Measurements from ENCODE around the gene GOSR2.

The GOSR2 gene

DNA sequence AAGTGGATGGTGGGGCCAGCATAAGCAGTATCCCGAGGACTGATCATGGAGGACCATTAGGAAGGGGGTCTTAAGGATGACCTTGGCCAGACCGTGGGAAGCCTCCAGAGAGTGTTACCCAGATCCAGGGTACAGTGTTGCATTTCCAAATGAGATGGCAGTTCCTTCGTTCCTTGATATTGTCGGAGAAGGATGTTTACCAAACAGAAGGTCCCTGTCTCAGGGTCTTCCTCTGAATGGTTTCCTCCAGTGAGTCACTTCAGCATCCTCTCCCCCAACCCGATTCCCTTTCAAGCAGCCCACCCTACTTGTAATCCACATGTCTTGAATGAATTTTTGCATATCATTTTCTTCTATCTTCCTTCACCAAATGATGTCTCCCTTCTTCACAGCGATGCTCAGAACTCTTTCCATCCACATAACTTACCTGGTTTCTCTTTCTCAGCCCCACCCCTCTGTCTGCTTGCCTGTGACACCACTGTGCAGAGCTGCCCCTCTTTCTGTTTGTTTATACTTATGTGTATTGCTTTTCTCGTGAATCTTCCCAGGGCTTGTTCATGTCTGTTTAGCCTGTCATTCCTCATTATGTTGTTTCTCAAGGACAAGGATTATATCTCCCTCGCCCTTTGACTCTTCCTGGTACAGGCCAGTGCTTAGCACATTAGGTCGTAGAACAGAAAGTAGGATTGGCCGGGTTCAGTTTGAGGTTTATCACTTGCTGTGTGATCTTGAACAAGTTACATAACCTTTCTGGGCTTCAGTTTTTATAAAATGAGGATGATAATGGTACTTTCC, 5.7 kb downstream of the GOSR2 start:
- DNase-seq (ENCODE audit: low read depth, low spot score), result no peak
- ChIA-PET CTCF (interaction anchor here (2.5 to 4.3 kb wide), 2 partner anchors 13 to 14 kb away, joined by 43 to 46 read pairs; no protein-coding TSS in a partner anchor), POLR2A (no interaction called here)

DNA sequence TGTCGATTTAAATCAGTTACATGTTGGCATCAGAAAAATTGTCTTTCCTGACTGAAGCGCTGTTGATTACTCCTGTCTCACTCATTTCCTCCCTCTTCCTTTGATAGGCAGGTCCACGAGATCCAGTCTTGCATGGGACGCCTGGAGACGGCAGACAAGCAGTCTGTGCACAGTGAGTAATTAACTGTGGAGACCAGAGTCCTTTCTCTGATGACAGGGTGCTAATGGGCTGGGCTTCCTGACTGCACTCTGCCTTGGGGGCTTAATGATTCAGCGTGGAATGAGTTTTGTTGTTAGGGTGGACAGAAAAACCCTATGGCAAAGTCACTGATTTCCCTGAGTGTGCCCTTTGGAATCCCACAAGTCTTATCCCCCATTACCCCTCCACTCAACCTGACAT, 6.5 kb downstream of the GOSR2 start:
- H3K4me3 ChIP-seq (ENCODE audit: low read depth, low read length), result no peak overlapping the region
- TF ChIP-seq, protein P1, sequence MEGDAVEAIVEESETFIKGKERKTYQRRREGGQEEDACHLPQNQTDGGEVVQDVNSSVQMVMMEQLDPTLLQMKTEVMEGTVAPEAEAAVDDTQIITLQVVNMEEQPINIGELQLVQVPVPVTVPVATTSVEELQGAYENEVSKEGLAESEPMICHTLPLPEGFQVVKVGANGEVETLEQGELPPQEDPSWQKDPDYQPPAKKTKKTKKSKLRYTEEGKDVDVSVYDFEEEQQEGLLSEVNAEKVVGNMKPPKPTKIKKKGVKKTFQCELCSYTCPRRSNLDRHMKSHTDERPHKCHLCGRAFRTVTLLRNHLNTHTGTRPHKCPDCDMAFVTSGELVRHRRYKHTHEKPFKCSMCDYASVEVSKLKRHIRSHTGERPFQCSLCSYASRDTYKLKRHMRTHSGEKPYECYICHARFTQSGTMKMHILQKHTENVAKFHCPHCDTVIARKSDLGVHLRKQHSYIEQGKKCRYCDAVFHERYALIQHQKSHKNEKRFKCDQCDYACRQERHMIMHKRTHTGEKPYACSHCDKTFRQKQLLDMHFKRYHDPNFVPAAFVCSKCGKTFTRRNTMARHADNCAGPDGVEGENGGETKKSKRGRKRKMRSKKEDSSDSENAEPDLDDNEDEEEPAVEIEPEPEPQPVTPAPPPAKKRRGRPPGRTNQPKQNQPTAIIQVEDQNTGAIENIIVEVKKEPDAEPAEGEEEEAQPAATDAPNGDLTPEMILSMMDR (IDR thresholded peaks at IDR 0.05; ENCODE audit: insufficient read depth, low read length, missing control alignments), result no peak
- ChIA-PET POLR2A (no interaction called here), CTCF (interaction anchor here (1.0 to 2.5 kb wide), 6 partner anchors 10 to 93 kb away, joined by 3 to 46 read pairs (median 8); no protein-coding TSS in a partner anchor)
- DNase-seq (ENCODE audit: low read depth, low spot score), result no peak

More for the DNA sequence above, 5.7 kb downstream of the GOSR2 start:
- no peak overlapping the region for H3K4me3 ChIP-seq (ENCODE audit: low read depth, low read length)
- TF ChIP-seq, protein P1 (IDR thresholded peaks at IDR 0.05; ENCODE audit: insufficient read depth, low read length, missing control alignments), result no peak

GRCh38 chr17:46930051-46930450, 7.1 kb downstream of the GOSR2 start:
- DNase-seq (ENCODE audit: low read depth, low spot score), result no peak
- TF ChIP-seq, protein P1 (IDR thresholded peaks at IDR 0.05; ENCODE audit: insufficient read depth, low read length, missing control alignments), result no peak
- ChIA-PET POLR2A (no interaction called here), CTCF (interaction anchor here (1.0 to 2.5 kb wide), 6 partner anchors 9 to 94 kb away, joined by 3 to 46 read pairs (median 8); no protein-coding TSS in a partner anchor)
- H3K4me3 ChIP-seq (ENCODE audit: low read depth, low read length), result no peak overlapping the region

- ChIA-PET POLR2A (no interaction called here), CTCF (interaction anchor here (4.8 kb wide), 1 partner anchor 11 kb away, joined by 61 read pairs; no protein-coding TSS in a partner anchor)
- H3K4me3 ChIP-seq (ENCODE audit: low read depth, low read length), result no peak overlapping the region
- TF ChIP-seq, protein P1 (IDR thresholded peaks at IDR 0.05; ENCODE audit: insufficient read depth, low read length, missing control alignments), result no peak
- DNase-seq (ENCODE audit: low read depth, low spot score), result no peak
Observed at GRCh38 chr17:46931596-46931995, 8.6 kb downstream of the GOSR2 start.

- no peak for DNase-seq (ENCODE audit: low read depth, low spot score)
- TF ChIP-seq, protein P1 (IDR thresholded peaks at IDR 0.05; ENCODE audit: insufficient read depth, low read length, missing control alignments), result no peak
- POLR2A ChIA-PET, result no interaction called here
- H3K4me3 ChIP-seq (ENCODE audit: low read depth, low read length), result no peak overlapping the region
- CTCF ChIA-PET, result interaction anchor here (1.0 to 4.8 kb wide), 2 partner anchors 7 to 94 kb away, joined by 4 to 61 read pairs; no protein-coding TSS in a partner anchor
Observed at GRCh38 chr17:46935658-46936266, 12.8 kb downstream of the GOSR2 start.
